Right atrium auricular region (tissue), 2 donors: ENCODE data around the gene CMTM4. TPM values are rescaled to one million over a fixed set of nuclear protein-coding genes. Genes with fewer than 3 reads are reported as not detected.
A peak's percentile ranks its signal among the peaks of the same experiment; 100 is the strongest.

Experiments used
- DNase-seq: peaks from one replicate; pipeline ENCODE4 v3.0.0-alpha.2; 2019; ENCODE audit warnings: low spot score
- H3K27ac ChIP-seq, 2 donors: fragments of 200-600 bp; sonication (generic); 1 replicate in 1 of 2; 2 replicates in 1 of 2; pipeline ENCODE4 v1.5.1; 2016 to 2019
- H3K27me3 ChIP-seq, 2 donors: fragments of 200-600 bp; sonication (generic); one replicate each; pipeline versions ENCODE4 v1.5.1 to v1.6.0; 2017 to 2019
- H3K36me3 ChIP-seq: fragments of 200-600 bp; sonication (generic); one replicate; pipeline ENCODE4 v1.5.1; 2016
- H3K4me1 ChIP-seq, 2 donors: fragments of 200-600 bp; sonication (generic); one replicate each; pipeline versions ENCODE4 v1.5.1 to v1.6.0; 2017 to 2019
- H3K4me3 ChIP-seq, 2 donors: fragments of 200-600 bp; sonication (generic); 1 replicate in 1 of 2; 2 replicates in 1 of 2; pipeline ENCODE4 v1.5.1; 2017 to 2019; ENCODE audit warnings: mild to moderate bottlenecking in 1 of 2, moderate library complexity in 1 of 2
- H3K9me3 ChIP-seq, 2 donors: fragments of 200-600 bp; sonication (generic); one replicate each; pipeline ENCODE4 v1.5.1; 2019
- CTCF ChIP-seq, 2 donors: fragments of 200-600 bp; sonication (generic); IDR thresholded peaks; one replicate each; pipeline ENCODE4 v1.5.1; 2019; ENCODE audit warnings: antibody characterized with exemption in 2 of 2
- total RNA-seq, 2 donors: library from RNA; depleted of rRNA; stranded (reverse); fragments of >200 nt; gene quantifications; one replicate each; pipeline ENCODE4 v1.1.0, GENCODE V29; 2016

The CMTM4 gene
- total RNA-seq, 2 donors from 2014 or later = 7.5 to 15.2 TPM

GRCh38 chr16:66590322-66590721, 106.2 kb downstream of the CMTM4 start:
- H3K27ac ChIP-seq = no peak overlapping the region
- no peak for DNase-seq
- H3K36me3 ChIP-seq = no peaks in the 10 kb centered on the region
- H3K4me1 ChIP-seq = no peaks in the 10 kb centered on the region
- H3K9me3 ChIP-seq = no peaks in the 10 kb centered on the region
- TF ChIP-seq CTCF (IDR thresholded peaks at IDR 0.05) = no peak
- no peak overlapping the region for H3K4me3 ChIP-seq
- H3K27me3 ChIP-seq = no peaks in the 10 kb centered on the region

GRCh38 chr16:66588981-66589713, 107.4 kb downstream of the CMTM4 start:
- DNase-seq = no peak

GRCh38 chr16:66587881-66588600, 108.5 kb downstream of the CMTM4 start:
- TF ChIP-seq CTCF (IDR thresholded peaks at IDR 0.05) = no peak
- H3K9me3 ChIP-seq = no peaks in the 10 kb centered on the region
- peak overlapping the region in 1 of 2 donors; percentile 19 for H3K4me3 ChIP-seq
- no peak overlapping the region for H3K27ac ChIP-seq
- H3K4me1 ChIP-seq = no peaks in the 10 kb centered on the region
- no peaks in the 10 kb centered on the region for H3K27me3 ChIP-seq
- H3K36me3 ChIP-seq = no peaks in the 10 kb centered on the region
- DNase-seq = no peak

More at GRCh38 chr16:66588981-66589713, 107.4 kb downstream of the CMTM4 start:
- TF ChIP-seq CTCF (IDR thresholded peaks at IDR 0.05) = peak; percentile 27 to 64
- Histone ChIP-seq H3K36me3 (no peaks in the 10 kb centered on the region), H3K27ac (no peak overlapping the region), H3K9me3 (no peaks in the 10 kb centered on the region), H3K4me1 (no peaks in the 10 kb centered on the region), H3K4me3 (no peak overlapping the region), H3K27me3 (no peaks in the 10 kb centered on the region)

GRCh38 chr16:66585481-66586239, 110.9 kb downstream of the CMTM4 start:
- Histone ChIP-seq H3K9me3 (no peaks in the 10 kb centered on the region), H3K27me3 (no peaks in the 10 kb centered on the region), H3K4me1 (no peaks in the 10 kb centered on the region), H3K27ac (no peak overlapping the region), H3K36me3 (no peaks in the 10 kb centered on the region), H3K4me3 (no peak overlapping the region)
- no peak for DNase-seq
- no peak for TF ChIP-seq CTCF (IDR thresholded peaks at IDR 0.05)

- DNase-seq = no peak
Observed at GRCh38 chr16:66581246-66581952, 115.1 kb downstream of the CMTM4 start.

More at GRCh38 chr16:66581246-66581952, 115.1 kb downstream of the CMTM4 start:
- H3K9me3 ChIP-seq = no peaks in the 10 kb centered on the region
- no peaks in the 10 kb centered on the region for H3K27me3 ChIP-seq
- no peaks in the 10 kb centered on the region for H3K36me3 ChIP-seq
- no peak overlapping the region for H3K27ac ChIP-seq
- no peak for TF ChIP-seq CTCF (IDR thresholded peaks at IDR 0.05)
- H3K4me1 ChIP-seq = peaks cover 0 to 12% of the 10 kb centered on the region in 2 donors
- H3K4me3 ChIP-seq = no peak overlapping the region
